ENCODE results near the gene DEDD. TPM values are rescaled to one million over a fixed set of nuclear protein-coding genes. Genes with fewer than 3 reads are reported as not detected.

The DEDD gene
- total RNA-seq, 1 donor from 2014 or later = 43.8 TPM

- no peak for DNase-seq (ENCODE audit: extremely low read depth, low read depth, low spot score)
Measured at GRCh38 chr1:161096530-161096929, 35.9 kb downstream of the DEDD start.

GRCh38 chr1:161096015-161096414 is 36.5 kb downstream of the DEDD start:
- DNase-seq (ENCODE audit: extremely low read depth, low read depth, low spot score) = no peak

GRCh38 chr1:161095230-161095629 is 37.2 kb downstream of the DEDD start:
- DNase-seq (ENCODE audit: extremely low read depth, low read depth, low spot score) = no peak

- no peak for DNase-seq (ENCODE audit: extremely low read depth, low read depth, low spot score)
Measured at GRCh38 chr1:161094481-161094880, 38.0 kb downstream of the DEDD start.

GRCh38 chr1:161092621-161093028 is 39.8 kb downstream of the DEDD start:
- DNase-seq (ENCODE audit: extremely low read depth, low read depth, low spot score) = no peak

GRCh38 chr1:161091796-161092507 is 40.5 kb downstream of the DEDD start:
- no peak for DNase-seq (ENCODE audit: extremely low read depth, low read depth, low spot score)

- DNase-seq (ENCODE audit: extremely low read depth, low read depth, low spot score) = no peak
Measured at GRCh38 chr1:161091093-161091492, 41.4 kb downstream of the DEDD start.

- DNase-seq (ENCODE audit: extremely low read depth, low read depth, low spot score) = no peak
Measured at GRCh38 chr1:161090617-161091016, 41.9 kb downstream of the DEDD start.

GRCh38 chr1:161089938-161090337 is 42.5 kb downstream of the DEDD start:
- no peak for DNase-seq (ENCODE audit: extremely low read depth, low read depth, low spot score)

- DNase-seq (ENCODE audit: extremely low read depth, low read depth, low spot score) = no peak
Measured at GRCh38 chr1:161089251-161089924, 43.1 kb downstream of the DEDD start, which contains the start of gene NECTIN4. TSS of gene NECTIN4 (minus strand) at chr1:161089558. CDS start at chr1:161089296, 262 bp downstream.

- DNase-seq (ENCODE audit: extremely low read depth, low read depth, low spot score) = no peak
Measured at GRCh38 chr1:161088587-161089110, 43.8 kb downstream of the DEDD start.

GRCh38 chr1:161086457-161086856 is 46.0 kb downstream of the DEDD start:
- DNase-seq (ENCODE audit: extremely low read depth, low read depth, low spot score) = no peak

GRCh38 chr1:161085165-161085564 is 47.3 kb downstream of the DEDD start:
- no peak for DNase-seq (ENCODE audit: extremely low read depth, low read depth, low spot score)

- no peak for DNase-seq (ENCODE audit: extremely low read depth, low read depth, low spot score)
Measured at GRCh38 chr1:161084597-161084988, 47.9 kb downstream of the DEDD start.

GRCh38 chr1:161083748-161084596 is 48.5 kb downstream of the DEDD start:
- DNase-seq (ENCODE audit: extremely low read depth, low read depth, low spot score) = no peak

- no peak for DNase-seq (ENCODE audit: extremely low read depth, low read depth, low spot score)
Measured at GRCh38 chr1:161082996-161083747, 49.3 kb downstream of the DEDD start.

- DNase-seq (ENCODE audit: extremely low read depth, low read depth, low spot score) = no peak
Measured at GRCh38 chr1:161082483-161082882, 50.0 kb downstream of the DEDD start.

GRCh38 chr1:161081519-161081918 is 50.9 kb downstream of the DEDD start:
- DNase-seq (ENCODE audit: extremely low read depth, low read depth, low spot score) = no peak

- DNase-seq (ENCODE audit: extremely low read depth, low read depth, low spot score) = no peak
Measured at GRCh38 chr1:161080441-161081405, 51.7 kb downstream of the DEDD start.
